OCI-LY7 (cell line): Measurements from ENCODE around the gene NEK9.

ENCODE experiments used
- CTCF ChIP-seq: fragments of 200-600 bp; sonication (generic); conservative IDR thresholded peaks from 2 replicates; pipeline ENCODE4 v1.5.1; 2014; ENCODE audit warnings: mild to moderate bottlenecking, antibody characterized with exemption, low read length, moderate library complexity, mixed read lengths
- EZH2phosphoT487 ChIP-seq: fragments of 200-600 bp; sonication (generic); IDR thresholded peaks from 2 replicates; pipeline ENCODE4 v1.6.1; 2018; ENCODE audit warnings: low read depth, borderline replicate concordance, mild to moderate bottlenecking, mixed run types, antibody characterized with exemption, low read length, moderate library complexity, mixed read lengths

GRCh38 chr14:75051556-75051899 is 75.3 kb downstream of the NEK9 start:
- TF ChIP-seq CTCF (no peak), EZH2phosphoT487 (no peak)
